DMS 273 (cell line): ENCODE data around the gene TSPAN7.

Experiments used
- DNase-seq: peaks from one replicate; lab custom pipeline; 2025; ENCODE audit not compliant: unreplicated experiment; lab: John Stamatoyannopoulos, UW

TSPAN7 gene

GRCh38 chrX:38561126-38561868 lies at the start of gene TSPAN7:
Gene TSPAN7, plus strand, starts transcription at chrX:38561542. Its CDS starts 5 bp downstream, at chrX:38561547.
- peak; percentile 95 for DNase-seq

GRCh38 chrX:38513112-38513742 lies 48.1 kb upstream of the TSPAN7 start:
- peak; percentile 67 for DNase-seq

GRCh38 chrX:38514016-38514854 lies 47.1 kb upstream of the TSPAN7 start:
- DNase-seq = peak; percentile 87

GRCh38 chrX:38515291-38515690 lies 46.1 kb upstream of the TSPAN7 start:
- peak; percentile 53 for DNase-seq

GRCh38 chrX:38516196-38516774 lies 45.1 kb upstream of the TSPAN7 start:
- no peak for DNase-seq

- no peak for DNase-seq
These were observed 41.7 kb upstream of the TSPAN7 start for GRCh38 chrX:38519651-38520050.

GRCh38 chrX:38538134-38538533 lies 23.2 kb upstream of the TSPAN7 start:
- no peak for DNase-seq

- DNase-seq = no peak
These were observed 21.6 kb upstream of the TSPAN7 start for GRCh38 chrX:38539748-38540147.

- no peak for DNase-seq
These were observed 12.8 kb upstream of the TSPAN7 start for GRCh38 chrX:38548508-38548907.

GRCh38 chrX:38552721-38553120 lies 8.6 kb upstream of the TSPAN7 start:
- no peak for DNase-seq

GRCh38 chrX:38558686-38559085 lies 2.7 kb upstream of the TSPAN7 start:
- no peak for DNase-seq

- DNase-seq = no peak
These were observed 591 bp upstream of the TSPAN7 start for GRCh38 chrX:38560776-38561125.

GRCh38 chrX:38561951-38562719 lies 793 bp downstream of the TSPAN7 start:
- DNase-seq = peak; percentile 79

GRCh38 chrX:38563030-38563429 lies 1.7 kb downstream of the TSPAN7 start:
- DNase-seq = peak; percentile 12

- no peak for DNase-seq
These were observed 9.1 kb downstream of the TSPAN7 start for GRCh38 chrX:38570396-38570795.

GRCh38 chrX:38571058-38571457 lies 9.7 kb downstream of the TSPAN7 start:
- DNase-seq = no peak

- DNase-seq = no peak
These were observed 13.5 kb downstream of the TSPAN7 start for GRCh38 chrX:38574858-38575257.

- DNase-seq = no peak
These were observed 14.5 kb downstream of the TSPAN7 start for GRCh38 chrX:38575888-38576287.

GRCh38 chrX:38577738-38578137 lies 16.4 kb downstream of the TSPAN7 start:
- DNase-seq = no peak

GRCh38 chrX:38578167-38578566 lies 16.8 kb downstream of the TSPAN7 start:
- DNase-seq = peak; percentile 60

- DNase-seq = no peak
These were observed 21.8 kb downstream of the TSPAN7 start for GRCh38 chrX:38583181-38583580.
